Thoracic aorta (tissue), 2 donors: ENCODE results near the gene SLC8B1. TPM values are rescaled to one million over a fixed set of nuclear protein-coding genes. Genes with fewer than 3 reads are reported as not detected.

Experiments
- ATAC-seq: fragments of 150-250 bp; one replicate; pipeline ENCODE4 v1.8.0; 2017; ENCODE audit warnings: low read depth; ENCODE audit not compliant: insufficient number of reproducible peaks, low FRiP score
- DNase-seq: peaks from one replicate; pipeline ENCODE4 v3.0.0-alpha.2; 2020; ENCODE audit warnings: low spot score
- H3K27ac ChIP-seq, 2 donors: fragments of 200-600 bp; sonication (generic); 1 replicate in 1 of 2; 2 replicates in 1 of 2; pipeline ENCODE4 v1.5.1; 2016; ENCODE audit warnings: mild to moderate bottlenecking in 2 of 2, moderate library complexity in 2 of 2
- H3K27me3 ChIP-seq: fragments of 200-600 bp; sonication (generic); replicated peaks from 2 replicates; pipeline ENCODE4 v1.6.0; 2016; ENCODE audit warnings: mild to moderate bottlenecking; ENCODE audit not compliant: insufficient read depth
- H3K36me3 ChIP-seq: fragments of 200-600 bp; sonication (generic); one replicate; pipeline ENCODE4 v1.5.1; 2016
- H3K4me1 ChIP-seq, 2 donors: fragments of 200-600 bp; sonication (generic); 1 replicate in 1 of 2; 2 replicates in 1 of 2; pipeline versions ENCODE4 v1.5.1 to v1.6.0; 2016; ENCODE audit warnings: low read depth in 2 of 2, mild to moderate bottlenecking in 1 of 2; ENCODE audit not compliant: control insufficient read depth in 1 of 2
- H3K4me3 ChIP-seq: fragments of 200-600 bp; sonication (generic); 2 replicates; pipeline ENCODE4 v1.5.1; 2016; ENCODE audit warnings: mild to moderate bottlenecking
- H3K9me3 ChIP-seq: fragments of 200-600 bp; sonication (generic); 2 replicates; pipeline ENCODE4 v1.5.1; 2016
- CTCF ChIP-seq: fragments of 200-600 bp; sonication (generic); IDR thresholded peaks from one replicate; pipeline ENCODE4 v1.5.1; 2019; ENCODE audit warnings: antibody characterized with exemption
- total RNA-seq, 2 donors: library from RNA; depleted of rRNA; stranded (reverse); fragments of >200 nt; gene quantifications; one replicate each; pipeline versions ENCODE4 v1.1.0 to v1.2.3, GENCODE V29; 2016

The SLC8B1 gene
- total RNA-seq, 2 donors from 2014 or later = 41.7 to 85.1 TPM

- H3K4me1 ChIP-seq = peaks cover 1 to 2% of the 10 kb centered on the region in 2 donors
- H3K27ac ChIP-seq = no peak overlapping the region
- H3K9me3 ChIP-seq = no peaks in the 10 kb centered on the region
- DNase-seq = no peak
- ATAC-seq = no peak
- no peaks in the 10 kb centered on the region for H3K27me3 ChIP-seq
- no peak for TF ChIP-seq CTCF
- H3K36me3 ChIP-seq = peaks cover 52% of the 10 kb centered on the region
- H3K4me3 ChIP-seq = no peak overlapping the region
Observed at GRCh38 chr12:113278633-113279032, 56.3 kb downstream of the SLC8B1 start.

DNA sequence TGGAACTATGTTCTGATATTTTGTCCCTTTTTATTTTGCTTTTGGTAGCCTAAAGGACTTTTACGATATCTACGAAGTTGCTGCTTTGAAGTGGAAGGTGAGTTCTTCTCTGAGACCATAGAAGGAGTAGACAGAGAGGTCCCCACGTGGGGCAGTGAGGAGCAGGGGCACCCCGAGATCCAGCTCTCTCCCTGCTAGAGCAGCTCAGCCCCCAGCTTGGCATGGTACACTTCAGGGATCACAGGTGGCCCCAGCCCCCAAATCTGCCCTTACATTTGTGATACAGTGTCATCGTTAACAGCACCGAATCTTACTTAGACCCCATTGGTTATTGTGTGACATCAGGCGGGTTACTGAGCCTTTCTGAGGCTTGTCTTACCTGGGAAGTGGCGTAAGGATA lies 56.8 kb downstream of the SLC8B1 start:
- no peaks in the 10 kb centered on the region for H3K27me3 ChIP-seq
- H3K27ac ChIP-seq = no peak overlapping the region
- H3K9me3 ChIP-seq = no peaks in the 10 kb centered on the region
- H3K4me3 ChIP-seq = no peak overlapping the region
- DNase-seq (no peak), ATAC-seq (no peak)
- TF ChIP-seq CTCF = no peak
- peaks cover 5 to 7% of the 10 kb centered on the region in 2 donors for H3K4me1 ChIP-seq
- peaks cover 51% of the 10 kb centered on the region for H3K36me3 ChIP-seq

GRCh38 chr12:113277511-113277910 lies 57.4 kb downstream of the SLC8B1 start:
- Histone ChIP-seq H3K27me3 (no peaks in the 10 kb centered on the region), H3K4me3 (no peak overlapping the region), H3K27ac (no peak overlapping the region), H3K36me3 (peaks cover 51% of the 10 kb centered on the region), H3K4me1 (peaks cover 12 to 13% of the 10 kb centered on the region in 2 donors), H3K9me3 (no peaks in the 10 kb centered on the region)
- ATAC-seq (no peak), DNase-seq (no peak)
- no peak for TF ChIP-seq CTCF

GRCh38 chr12:113276946-113277500 lies 57.9 kb downstream of the SLC8B1 start:
- ATAC-seq (no peak), DNase-seq (no peak)
- no peaks in the 10 kb centered on the region for H3K9me3 ChIP-seq
- H3K36me3 ChIP-seq = peaks cover 51% of the 10 kb centered on the region
- H3K4me1 ChIP-seq = peaks cover 14 to 16% of the 10 kb centered on the region in 2 donors
- H3K4me3 ChIP-seq = no peak overlapping the region
- H3K27ac ChIP-seq = no peak overlapping the region
- TF ChIP-seq CTCF = no peak
- no peaks in the 10 kb centered on the region for H3K27me3 ChIP-seq

DNA sequence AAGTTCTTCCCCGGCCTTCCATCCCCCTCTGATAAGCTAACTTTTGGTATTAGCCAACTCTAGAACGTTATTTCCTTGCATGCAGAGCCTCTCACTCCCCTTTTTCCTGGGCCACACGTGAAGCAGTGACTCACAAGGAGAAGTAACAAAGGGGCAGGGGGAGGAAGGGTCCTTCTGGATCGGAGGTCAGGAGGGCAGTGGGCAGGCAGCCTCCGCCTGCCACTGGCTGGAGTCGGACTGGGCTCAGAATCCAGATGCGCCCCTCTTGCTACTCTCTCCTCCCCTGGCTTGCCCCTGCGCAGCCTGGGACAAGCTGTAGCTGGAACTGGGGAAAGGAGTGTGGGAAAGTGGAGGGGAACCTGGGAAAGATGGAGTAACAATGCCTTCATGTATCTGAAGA lies 58.6 kb downstream of the SLC8B1 start:
- H3K4me1 ChIP-seq = peaks cover 18 to 23% of the 10 kb centered on the region in 2 donors
- H3K9me3 ChIP-seq = no peaks in the 10 kb centered on the region
- no peak for ATAC-seq
- TF ChIP-seq CTCF = no peak
- no peaks in the 10 kb centered on the region for H3K27me3 ChIP-seq
- no peak for DNase-seq
- peaks cover 51% of the 10 kb centered on the region for H3K36me3 ChIP-seq
- no peak overlapping the region for H3K4me3 ChIP-seq
- H3K27ac ChIP-seq = no peak overlapping the region
